Endothelial cell of umbilical vein (primary cell): ENCODE data around the gene TSPAN4. TPM values are rescaled to one million over a fixed set of nuclear protein-coding genes. Genes with fewer than 3 reads are reported as not detected.

Experiments
- BruUV-seq: library from RNA; stranded (reverse); fragments of 400-500 nt; replicated peaks from 2 replicates; lab custom pipeline; 2021; lab: Mats Ljungman, UMichigan
- CTCF ChIA-PET: fragments of 300-600, 350-600 bp; sonication (Branson Sonifier 250); formaldehyde crosslinking; loops from one replicate; lab custom pipeline; 2021; ENCODE audit warnings: antibody characterized with exemption, inconsistent platforms; lab: Charles Lee
- POLR2A ChIA-PET: fragments of 300-600, 350-600 bp; sonication (Branson Sonifier 250); formaldehyde crosslinking; loops from one replicate; lab custom pipeline; 2021; ENCODE audit warnings: antibody characterized with exemption, inconsistent platforms; lab: Charles Lee
- DNase-seq: peaks from one replicate; pipeline ENCODE4 v3.0.0-alpha.2; 2011; ENCODE audit warnings: low read depth, low spot score
- FAIRE-seq: peaks from 2 replicates; lab custom pipeline; 2011; peaks lifted over from hg19 to GRCh38; lab: Jason Lieb, UNC
- H2AFZ ChIP-seq: 2 replicates; pipeline ENCODE4 v1.6.0; 2012; ENCODE audit warnings: low read depth, low read length, control low read depth, inconsistent platforms
- H3K27ac ChIP-seq: 2 replicates; pipeline ENCODE4 v1.5.1; 2011; ENCODE audit warnings: low read depth, mild to moderate bottlenecking, control low read depth, low read length, moderate library complexity; ENCODE audit not compliant: insufficient read depth
- H3K27me3 ChIP-seq, 2 experiments: 2 replicates each; pipeline versions ENCODE4 v1.6.0 to v1.6.1; 2011; ENCODE audit warnings: low read length in 2 of 2, mixed read lengths in 1 of 2; ENCODE audit not compliant: control insufficient read depth in 2 of 2, insufficient read depth in 2 of 2
- H3K36me3 ChIP-seq, 2 experiments: 2 replicates in 1 of 2; 3 replicates in 1 of 2; pipeline ENCODE4 v1.5.1; 2011; ENCODE audit warnings: low read length in 2 of 2, mild to moderate bottlenecking in 1 of 2, moderate library complexity in 1 of 2; ENCODE audit not compliant: control insufficient read depth in 2 of 2, insufficient read depth in 2 of 2; ENCODE audit errors: extremely low read depth in 1 of 2
- H3K4me1 ChIP-seq: 3 replicates; pipeline ENCODE4 v1.5.1; 2011; ENCODE audit warnings: mild to moderate bottlenecking, low read length; ENCODE audit not compliant: control insufficient read depth, insufficient read depth; ENCODE audit errors: extremely low read depth
- H3K4me2 ChIP-seq: 2 replicates; pipeline ENCODE4 v1.6.1; 2011; ENCODE audit warnings: low read length, control low read depth, mixed read lengths; ENCODE audit not compliant: insufficient read depth
- H3K4me3 ChIP-seq, 3 experiments: fragments of 200-600 bp in 1 of 3; sonication (generic), shearing (Covaris generic) in 1 of 3; replicated peaks in 1 of 3; 2 replicates each; pipeline ENCODE4 v1.5.1; 2011 to 2016; ENCODE audit warnings: control low read depth in 3 of 3, low read length in 3 of 3, mild to moderate bottlenecking in 2 of 3, inconsistent platforms in 1 of 3, low read depth in 1 of 3, moderate library complexity in 1 of 3; ENCODE audit not compliant: insufficient read depth in 1 of 3
- H3K79me2 ChIP-seq: 2 replicates; pipeline ENCODE4 v1.6.0; 2012; ENCODE audit warnings: low read length, inconsistent platforms; ENCODE audit not compliant: control insufficient read depth, insufficient read depth
- H3K9ac ChIP-seq: replicated peaks from 2 replicates; pipeline ENCODE3; 2011; ENCODE audit warnings: low read length, control low read depth; ENCODE audit not compliant: insufficient read depth; ENCODE audit errors: extremely low read depth
- H3K9me1 ChIP-seq: replicated peaks from 3 replicates; pipeline ENCODE4 v1.6.0; 2011; ENCODE audit warnings: mild to moderate bottlenecking, low read length; ENCODE audit not compliant: control insufficient read depth, insufficient read depth; ENCODE audit errors: extremely low read depth
- H3K9me3 ChIP-seq: replicated peaks from 2 replicates; pipeline ENCODE4 v1.5.1; 2012; ENCODE audit warnings: low read length, inconsistent platforms; ENCODE audit not compliant: control insufficient read depth, insufficient read depth
- H4K20me1 ChIP-seq: replicated peaks from 2 replicates; pipeline ENCODE3; 2011; ENCODE audit warnings: mild to moderate bottlenecking, low read length; ENCODE audit not compliant: control insufficient read depth, insufficient read depth; ENCODE audit errors: extremely low read depth
- EZH2 ChIP-seq: IDR thresholded peaks from 2 replicates; pipeline ENCODE4 v1.6.1; 2012; ENCODE audit warnings: borderline replicate concordance, low read depth, mild to moderate bottlenecking, moderate library complexity, low read length, inconsistent platforms; ENCODE audit not compliant: severe bottlenecking
- GATA2 ChIP-seq: IDR thresholded peaks from 2 replicates; pipeline ENCODE4 v1.7.0; 2011; ENCODE audit warnings: low read depth, mild to moderate bottlenecking, moderate library complexity, mixed read lengths, low read length; ENCODE audit not compliant: insufficient read length, insufficient read depth
- JUN ChIP-seq: IDR thresholded peaks from 2 replicates; pipeline ENCODE4 v1.6.1; 2011; ENCODE audit warnings: borderline replicate concordance, low read depth; ENCODE audit not compliant: insufficient read length, insufficient read depth
- POLR2AphosphoS5 ChIP-seq: IDR thresholded peaks from 2 replicates; pipeline ENCODE4 v1.6.1; 2012; ENCODE audit warnings: low read depth, mild to moderate bottlenecking, control low read depth, low read length, moderate library complexity; ENCODE audit not compliant: insufficient read depth
- dilution Hi-C: fragments of 300-500 bp; cut with MboI; formaldehyde crosslinking; loops from one replicate; pipeline ENCODE4 v1.15.0; 2019; ENCODE audit warnings: low sequenced_read_pairs; ENCODE audit not compliant: extremely low pct_ligation_motif_present
- intact Hi-C: fragments of 100-400 bp; cut with micrococcal nuclease; formaldehyde crosslinking; loops from one replicate; pipeline ENCODE4 v1.10.0; 2022
- polyA plus RNA-seq, 4 experiments: library from polyadenylated mRNA; depleted of rRNA in 3 of 4; stranded (reverse) in 3 of 4; unstranded in 1 of 4; fragments of >200 nt; gene quantifications; 2 replicates each; pipeline versions ENCODE4 v1.2.1 to v1.2.3, GENCODE V29; 2011 to 2012; ENCODE audit warnings: missing spikeins in 1 of 4
- total RNA-seq: library from RNA; stranded (reverse); gene quantifications from 2 replicates; pipeline ENCODE4 v1.2.3, GENCODE V29; 2021
- TF ChIP-seq, protein P1 (sequence below): IDR thresholded peaks from 2 replicates; pipeline ENCODE4 v1.6.1; 2011; ENCODE audit not compliant: insufficient read depth, insufficient read length

TSPAN4 gene
- total and polyA plus RNA-seq, 2 donors (not counting 3 experiments of a cell fraction or from before 2014, with no cell fraction given) = 114 to 199 TPM

DNA sequence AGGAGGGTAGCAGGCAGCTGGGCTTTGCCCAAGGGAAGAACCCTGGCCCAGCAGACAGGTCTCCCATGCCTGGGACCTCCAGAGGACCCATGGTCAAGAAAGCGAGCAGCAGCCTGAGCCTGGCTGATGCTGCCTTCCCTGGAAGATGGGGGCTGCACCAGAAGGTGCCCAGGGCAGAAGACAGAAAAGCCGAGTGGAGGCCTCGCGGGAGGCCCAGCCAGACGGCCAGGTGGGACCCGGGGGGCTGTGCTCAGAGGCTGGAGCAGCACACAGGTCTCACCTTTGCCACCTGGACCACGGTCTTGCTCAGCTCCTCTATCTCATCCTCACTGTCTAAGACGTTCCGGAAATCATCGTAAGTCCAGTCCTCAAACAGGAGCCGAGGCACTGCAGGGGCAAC is 57.1 kb downstream of the TSPAN4 start:
- Histone ChIP-seq H3K9me1 (no peaks in the 10 kb centered on the region), H4K20me1 (no peaks in the 10 kb centered on the region), H3K36me3 (peaks cover 12 to 41% of the 10 kb centered on the region in 2 experiments), H3K4me3 (no peak overlapping the region), H3K9ac (no peak overlapping the region), H3K27ac (no peak overlapping the region), H3K9me3 (no peaks in the 10 kb centered on the region), H3K79me2 (no peaks in the 10 kb centered on the region), H3K27me3 (no peaks in the 10 kb centered on the region), H3K4me2 (no peak overlapping the region), H2AFZ (no peak overlapping the region), H3K4me1 (no peaks in the 10 kb centered on the region)
- TF ChIP-seq GATA2 = no peak
- TF ChIP-seq, protein P1, sequence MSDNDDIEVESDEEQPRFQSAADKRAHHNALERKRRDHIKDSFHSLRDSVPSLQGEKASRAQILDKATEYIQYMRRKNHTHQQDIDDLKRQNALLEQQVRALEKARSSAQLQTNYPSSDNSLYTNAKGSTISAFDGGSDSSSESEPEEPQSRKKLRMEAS = no peak
- no peak for TF ChIP-seq JUN
- TF ChIP-seq POLR2AphosphoS5 = no peak
- no TSS peak for BruUV-seq
- ChIA-PET CTCF (interaction anchor here (2.1 kb wide), 1 partner anchor 151 kb away, joined by 8 read pairs; no protein-coding TSS in a partner anchor), POLR2A (no interaction called here)
- FAIRE-seq = no peak
- dilution Hi-C loops = no loop called here
- DNase-seq = no peak
- intact Hi-C loops = no loop called here

- TF ChIP-seq GATA2 (no peak), EZH2 (no peak), POLR2AphosphoS5 (no peak)
- TF ChIP-seq, protein P1 = no peak
- Histone ChIP-seq H4K20me1 (no peaks in the 10 kb centered on the region), H3K36me3 (peaks cover 12 to 41% of the 10 kb centered on the region in 2 experiments), H3K4me3 (no peak overlapping the region), H3K27me3 (no peaks in the 10 kb centered on the region), H3K9ac (no peak overlapping the region), H3K9me1 (no peaks in the 10 kb centered on the region), H3K4me1 (no peaks in the 10 kb centered on the region), H3K4me2 (no peak overlapping the region), H3K27ac (no peak overlapping the region), H3K79me2 (no peaks in the 10 kb centered on the region), H3K9me3 (no peaks in the 10 kb centered on the region), H2AFZ (no peak overlapping the region)
- FAIRE-seq = no peak
- ChIA-PET CTCF (interaction anchor here (2.1 kb wide), 1 partner anchor 151 kb away, joined by 8 read pairs; no protein-coding TSS in a partner anchor), POLR2A (no interaction called here)
- dilution Hi-C loops (no loop called here), intact Hi-C loops (no loop called here)
- BruUV-seq = no TSS peak
- DNase-seq = no peak
Observed at GRCh38 chr11:900545-900944, 57.9 kb downstream of the TSPAN4 start.
